ENCODE data around the gene DLG1. TPM values are rescaled to one million over a fixed set of nuclear protein-coding genes. Genes with fewer than 3 reads are reported as not detected.
A peak's percentile ranks its signal among the peaks of the same experiment; 100 is the strongest.

DLG1 gene
- total and polyA plus RNA-seq, 2 experiments from 2014 or later = 27.6 to 98.0 TPM

DNA sequence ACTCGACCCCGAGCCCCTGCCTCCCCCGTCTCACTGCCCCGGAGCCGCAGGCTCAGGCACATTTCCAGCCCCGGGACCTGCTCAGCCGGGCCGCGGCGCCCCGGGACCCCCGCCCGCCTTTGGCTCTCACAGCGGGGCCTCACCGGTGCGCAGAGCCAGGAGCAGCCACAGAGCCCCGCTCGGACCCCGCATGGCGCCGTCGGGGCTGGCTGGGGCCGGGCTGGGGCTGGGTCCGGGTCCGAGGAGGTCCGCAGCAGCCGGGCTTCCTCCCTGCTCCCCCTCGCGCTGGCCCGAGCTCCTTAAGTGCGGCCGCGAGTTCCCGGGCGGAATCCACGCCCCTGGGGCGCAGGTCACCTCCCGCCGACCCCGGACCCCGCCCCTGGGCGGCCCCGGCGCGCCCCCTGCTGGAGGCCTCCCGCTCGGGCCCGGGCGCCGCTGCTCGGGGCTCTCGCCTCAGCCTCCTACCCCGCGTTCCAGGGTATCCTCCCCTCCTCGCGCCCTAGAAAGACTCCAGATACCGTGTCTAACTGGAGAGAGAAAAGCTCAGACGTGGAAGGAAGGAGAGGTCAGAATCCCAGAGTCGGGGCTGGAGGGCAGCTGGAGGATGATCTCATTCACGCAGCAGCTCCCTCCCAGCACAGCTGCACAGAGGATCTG is 268.8 kb downstream of the DLG1 start, which contains the start of gene MELTF:
Gene MELTF, minus strand, starts transcription at position 307 of the 657 bp plus-strand sequence. Its CDS starts 115 bp downstream, at position 192.
- peaks cover 31% of the 10 kb centered on the region for H3K27me3 Mint-ChIP-seq (ENCODE audit: insufficient read depth, low read depth, poor library complexity)
- ATAC-seq (peak; percentile 84), DNase-seq (ENCODE audit: low spot score) (peak; percentile 80)
- Histone ChIP-seq H3K27ac (ENCODE audit: low read depth) (no peak within 1 kb of the TSS), H3F3A (replicated peaks; ENCODE audit: low read depth) (no peaks in the 10 kb centered on the region), H2AFZ (peak within 1 kb of the TSS; percentile 94), H3K4me2 (peak within 1 kb of the TSS; percentile 89), H3K4me3 (peak within 1 kb of the TSS; percentile 70), H4K20me1 (replicated peaks; ENCODE audit: insufficient read depth) (no peaks in the 10 kb centered on the region), H3K27me3 (ENCODE audit: insufficient read depth) (peaks cover 24% of the 10 kb centered on the region), H3K4me1 (ENCODE audit: insufficient read depth) (no peaks in the 10 kb centered on the region), H3K36me3 (ENCODE audit: insufficient read depth) (no peaks in the 10 kb centered on the region), H3K9me2 (ENCODE audit: insufficient read depth) (no peaks in the 10 kb centered on the region), H3K79me2 (replicated peaks; ENCODE audit: insufficient read depth) (no peaks in the 10 kb centered on the region)
- peak; percentile 67 to 73 for TF ChIP-seq CTCF (conservative IDR thresholded peaks at IDR 0.05; ENCODE audit: low read depth in 2 of 2)
- TF ChIP-seq, protein P1, sequence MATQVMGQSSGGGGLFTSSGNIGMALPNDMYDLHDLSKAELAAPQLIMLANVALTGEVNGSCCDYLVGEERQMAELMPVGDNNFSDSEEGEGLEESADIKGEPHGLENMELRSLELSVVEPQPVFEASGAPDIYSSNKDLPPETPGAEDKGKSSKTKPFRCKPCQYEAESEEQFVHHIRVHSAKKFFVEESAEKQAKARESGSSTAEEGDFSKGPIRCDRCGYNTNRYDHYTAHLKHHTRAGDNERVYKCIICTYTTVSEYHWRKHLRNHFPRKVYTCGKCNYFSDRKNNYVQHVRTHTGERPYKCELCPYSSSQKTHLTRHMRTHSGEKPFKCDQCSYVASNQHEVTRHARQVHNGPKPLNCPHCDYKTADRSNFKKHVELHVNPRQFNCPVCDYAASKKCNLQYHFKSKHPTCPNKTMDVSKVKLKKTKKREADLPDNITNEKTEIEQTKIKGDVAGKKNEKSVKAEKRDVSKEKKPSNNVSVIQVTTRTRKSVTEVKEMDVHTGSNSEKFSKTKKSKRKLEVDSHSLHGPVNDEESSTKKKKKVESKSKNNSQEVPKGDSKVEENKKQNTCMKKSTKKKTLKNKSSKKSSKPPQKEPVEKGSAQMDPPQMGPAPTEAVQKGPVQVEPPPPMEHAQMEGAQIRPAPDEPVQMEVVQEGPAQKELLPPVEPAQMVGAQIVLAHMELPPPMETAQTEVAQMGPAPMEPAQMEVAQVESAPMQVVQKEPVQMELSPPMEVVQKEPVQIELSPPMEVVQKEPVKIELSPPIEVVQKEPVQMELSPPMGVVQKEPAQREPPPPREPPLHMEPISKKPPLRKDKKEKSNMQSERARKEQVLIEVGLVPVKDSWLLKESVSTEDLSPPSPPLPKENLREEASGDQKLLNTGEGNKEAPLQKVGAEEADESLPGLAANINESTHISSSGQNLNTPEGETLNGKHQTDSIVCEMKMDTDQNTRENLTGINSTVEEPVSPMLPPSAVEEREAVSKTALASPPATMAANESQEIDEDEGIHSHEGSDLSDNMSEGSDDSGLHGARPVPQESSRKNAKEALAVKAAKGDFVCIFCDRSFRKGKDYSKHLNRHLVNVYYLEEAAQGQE (IDR thresholded peaks at IDR 0.05; ENCODE audit: unreplicated experiment) = no peak
- TF ChIP-seq, protein P2, sequence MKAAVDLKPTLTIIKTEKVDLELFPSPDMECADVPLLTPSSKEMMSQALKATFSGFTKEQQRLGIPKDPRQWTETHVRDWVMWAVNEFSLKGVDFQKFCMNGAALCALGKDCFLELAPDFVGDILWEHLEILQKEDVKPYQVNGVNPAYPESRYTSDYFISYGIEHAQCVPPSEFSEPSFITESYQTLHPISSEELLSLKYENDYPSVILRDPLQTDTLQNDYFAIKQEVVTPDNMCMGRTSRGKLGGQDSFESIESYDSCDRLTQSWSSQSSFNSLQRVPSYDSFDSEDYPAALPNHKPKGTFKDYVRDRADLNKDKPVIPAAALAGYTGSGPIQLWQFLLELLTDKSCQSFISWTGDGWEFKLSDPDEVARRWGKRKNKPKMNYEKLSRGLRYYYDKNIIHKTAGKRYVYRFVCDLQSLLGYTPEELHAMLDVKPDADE (IDR thresholded peaks at IDR 0.05) = no peak
- H3K36me3 Mint-ChIP-seq (ENCODE audit: low read depth) = no peaks in the 10 kb centered on the region
- H3K9me3 Mint-ChIP-seq = no peaks in the 10 kb centered on the region; the same call in 2 of the 3 replicates
- peak within 1 kb of the TSS; percentile 73 for H3K4me3 Mint-ChIP-seq
- peaks cover 6% of the 10 kb centered on the region for H3K4me1 Mint-ChIP-seq
- H3K27ac Mint-ChIP-seq = no peak within 1 kb of the TSS; the same call in 1 of the 2 replicates

GRCh38 chr3:197028728-197029510 is 269.5 kb downstream of the DLG1 start:
- Mint-ChIP-seq H3K27ac (no peak overlapping the region), H3K36me3 (ENCODE audit: low read depth) (no peaks in the 10 kb centered on the region), H3K9me3 (no peaks in the 10 kb centered on the region; the same call in 2 of the 3 replicates), H3K4me3 (peak overlapping the region; percentile 73), H3K4me1 (peaks cover 10% of the 10 kb centered on the region), H3K27me3 (ENCODE audit: insufficient read depth, low read depth, poor library complexity) (peaks cover 33% of the 10 kb centered on the region)
- Histone ChIP-seq H4K20me1 (replicated peaks; ENCODE audit: insufficient read depth) (no peaks in the 10 kb centered on the region), H3F3A (replicated peaks; ENCODE audit: low read depth) (no peaks in the 10 kb centered on the region), H3K4me2 (peak overlapping the region; percentile 89), H3K9me2 (ENCODE audit: insufficient read depth) (no peaks in the 10 kb centered on the region), H3K36me3 (ENCODE audit: insufficient read depth) (no peaks in the 10 kb centered on the region), H3K4me1 (ENCODE audit: insufficient read depth) (no peaks in the 10 kb centered on the region), H3K4me3 (peak overlapping the region; percentile 70), H2AFZ (peak overlapping the region; percentile 86), H3K27ac (ENCODE audit: low read depth) (no peak overlapping the region), H3K79me2 (replicated peaks; ENCODE audit: insufficient read depth) (no peaks in the 10 kb centered on the region), H3K27me3 (ENCODE audit: insufficient read depth) (peaks cover 24% of the 10 kb centered on the region)
- peak; percentile 38 for TF ChIP-seq EZH2 (IDR thresholded peaks at IDR 0.05; ENCODE audit: low read depth, unreplicated experiment)
- TF ChIP-seq, protein P3, sequence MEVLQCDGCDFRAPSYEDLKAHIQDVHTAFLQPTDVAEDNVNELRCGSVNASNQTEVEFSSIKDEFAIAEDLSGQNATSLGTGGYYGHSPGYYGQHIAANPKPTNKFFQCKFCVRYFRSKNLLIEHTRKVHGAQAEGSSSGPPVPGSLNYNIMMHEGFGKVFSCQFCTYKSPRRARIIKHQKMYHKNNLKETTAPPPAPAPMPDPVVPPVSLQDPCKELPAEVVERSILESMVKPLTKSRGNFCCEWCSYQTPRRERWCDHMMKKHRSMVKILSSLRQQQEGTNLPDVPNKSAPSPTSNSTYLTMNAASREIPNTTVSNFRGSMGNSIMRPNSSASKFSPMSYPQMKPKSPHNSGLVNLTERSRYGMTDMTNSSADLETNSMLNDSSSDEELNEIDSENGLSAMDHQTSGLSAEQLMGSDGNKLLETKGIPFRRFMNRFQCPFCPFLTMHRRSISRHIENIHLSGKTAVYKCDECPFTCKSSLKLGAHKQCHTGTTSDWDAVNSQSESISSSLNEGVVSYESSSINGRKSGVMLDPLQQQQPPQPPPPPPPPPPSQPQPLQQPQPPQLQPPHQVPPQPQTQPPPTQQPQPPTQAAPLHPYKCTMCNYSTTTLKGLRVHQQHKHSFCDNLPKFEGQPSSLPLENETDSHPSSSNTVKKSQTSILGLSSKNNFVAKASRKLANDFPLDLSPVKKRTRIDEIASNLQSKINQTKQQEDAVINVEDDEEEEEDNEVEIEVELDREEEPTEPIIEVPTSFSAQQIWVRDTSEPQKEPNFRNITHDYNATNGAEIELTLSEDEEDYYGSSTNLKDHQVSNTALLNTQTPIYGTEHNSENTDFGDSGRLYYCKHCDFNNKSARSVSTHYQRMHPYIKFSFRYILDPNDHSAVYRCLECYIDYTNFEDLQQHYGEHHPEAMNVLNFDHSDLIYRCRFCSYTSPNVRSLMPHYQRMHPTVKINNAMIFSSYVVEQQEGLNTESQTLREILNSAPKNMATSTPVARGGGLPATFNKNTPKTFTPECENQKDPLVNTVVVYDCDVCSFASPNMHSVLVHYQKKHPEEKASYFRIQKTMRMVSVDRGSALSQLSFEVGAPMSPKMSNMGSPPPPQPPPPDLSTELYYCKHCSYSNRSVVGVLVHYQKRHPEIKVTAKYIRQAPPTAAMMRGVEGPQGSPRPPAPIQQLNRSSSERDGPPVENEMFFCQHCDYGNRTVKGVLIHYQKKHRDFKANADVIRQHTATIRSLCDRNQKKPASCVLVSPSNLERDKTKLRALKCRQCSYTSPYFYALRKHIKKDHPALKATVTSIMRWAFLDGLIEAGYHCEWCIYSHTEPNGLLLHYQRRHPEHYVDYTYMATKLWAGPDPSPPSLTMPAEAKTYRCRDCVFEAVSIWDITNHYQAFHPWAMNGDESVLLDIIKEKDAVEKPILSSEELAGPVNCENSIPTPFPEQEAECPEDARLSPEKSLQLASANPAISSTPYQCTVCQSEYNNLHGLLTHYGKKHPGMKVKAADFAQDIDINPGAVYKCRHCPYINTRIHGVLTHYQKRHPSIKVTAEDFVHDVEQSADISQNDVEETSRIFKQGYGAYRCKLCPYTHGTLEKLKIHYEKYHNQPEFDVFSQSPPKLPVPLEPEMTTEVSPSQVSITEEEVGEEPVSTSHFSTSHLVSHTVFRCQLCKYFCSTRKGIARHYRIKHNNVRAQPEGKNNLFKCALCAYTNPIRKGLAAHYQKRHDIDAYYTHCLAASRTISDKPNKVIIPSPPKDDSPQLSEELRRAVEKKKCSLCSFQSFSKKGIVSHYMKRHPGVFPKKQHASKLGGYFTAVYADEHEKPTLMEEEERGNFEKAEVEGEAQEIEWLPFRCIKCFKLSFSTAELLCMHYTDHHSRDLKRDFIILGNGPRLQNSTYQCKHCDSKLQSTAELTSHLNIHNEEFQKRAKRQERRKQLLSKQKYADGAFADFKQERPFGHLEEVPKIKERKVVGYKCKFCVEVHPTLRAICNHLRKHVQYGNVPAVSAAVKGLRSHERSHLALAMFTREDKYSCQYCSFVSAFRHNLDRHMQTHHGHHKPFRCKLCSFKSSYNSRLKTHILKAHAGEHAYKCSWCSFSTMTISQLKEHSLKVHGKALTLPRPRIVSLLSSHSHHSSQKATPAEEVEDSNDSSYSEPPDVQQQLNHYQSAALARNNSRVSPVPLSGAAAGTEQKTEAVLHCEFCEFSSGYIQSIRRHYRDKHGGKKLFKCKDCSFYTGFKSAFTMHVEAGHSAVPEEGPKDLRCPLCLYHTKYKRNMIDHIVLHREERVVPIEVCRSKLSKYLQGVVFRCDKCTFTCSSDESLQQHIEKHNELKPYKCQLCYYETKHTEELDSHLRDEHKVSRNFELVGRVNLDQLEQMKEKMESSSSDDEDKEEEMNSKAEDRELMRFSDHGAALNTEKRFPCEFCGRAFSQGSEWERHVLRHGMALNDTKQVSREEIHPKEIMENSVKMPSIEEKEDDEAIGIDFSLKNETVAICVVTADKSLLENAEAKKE (CRISPR knock-in tag; IDR thresholded peaks at IDR 0.05) = no peak
- peak; percentile 12 for ATAC-seq
- no peak for DNase-seq (ENCODE audit: low spot score)
